Measurements from ENCODE around the gene CLMP.
"Not testable (repeated sequence)": the region's sequence is repeated elsewhere in the genome, so short reads cannot be mapped to it uniquely, and the experiment has no call there.

CLMP gene

DNA sequence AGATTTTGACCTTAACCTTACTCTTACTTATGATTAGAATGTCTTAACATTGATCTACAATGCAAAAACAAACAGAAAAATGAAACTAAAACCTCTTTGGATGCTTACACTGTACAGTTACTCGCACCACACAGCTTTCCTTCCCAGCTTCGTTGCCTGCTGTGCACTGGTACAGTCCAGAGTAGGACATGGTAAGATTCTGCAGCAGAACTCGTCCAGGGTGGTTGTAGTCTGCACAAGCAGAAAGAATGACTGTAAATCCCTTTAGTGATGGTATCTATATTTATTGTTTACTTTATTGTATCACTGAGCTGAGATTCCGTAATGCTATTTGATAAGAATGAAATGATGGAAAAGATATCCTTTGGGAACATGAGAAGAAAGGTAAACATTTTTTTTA lies 112.1 kb downstream of the CLMP start:
- no peak for DNase-seq (ENCODE audit: low read depth)

DNA sequence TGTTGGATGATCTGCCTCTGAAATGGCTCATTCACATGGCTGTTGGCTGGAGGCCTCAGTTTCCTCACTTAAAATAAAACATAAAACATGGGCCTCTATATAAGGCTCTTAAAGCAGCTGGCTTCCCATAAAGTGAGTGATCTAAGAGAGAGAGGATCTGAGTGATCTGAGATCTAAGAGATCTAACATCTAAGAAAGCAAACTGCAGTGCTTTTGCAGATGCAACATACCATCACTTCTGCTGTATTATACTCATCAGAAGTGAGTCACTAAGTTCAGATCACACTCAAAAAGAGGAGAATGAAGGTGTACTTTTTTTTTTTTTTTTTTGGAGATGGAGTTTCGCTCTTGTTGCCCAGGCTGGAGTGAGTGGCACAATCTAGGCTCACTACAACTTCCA lies 115.0 kb downstream of the CLMP start:
- DNase-seq (ENCODE audit: low read depth), result no peak

DNA sequence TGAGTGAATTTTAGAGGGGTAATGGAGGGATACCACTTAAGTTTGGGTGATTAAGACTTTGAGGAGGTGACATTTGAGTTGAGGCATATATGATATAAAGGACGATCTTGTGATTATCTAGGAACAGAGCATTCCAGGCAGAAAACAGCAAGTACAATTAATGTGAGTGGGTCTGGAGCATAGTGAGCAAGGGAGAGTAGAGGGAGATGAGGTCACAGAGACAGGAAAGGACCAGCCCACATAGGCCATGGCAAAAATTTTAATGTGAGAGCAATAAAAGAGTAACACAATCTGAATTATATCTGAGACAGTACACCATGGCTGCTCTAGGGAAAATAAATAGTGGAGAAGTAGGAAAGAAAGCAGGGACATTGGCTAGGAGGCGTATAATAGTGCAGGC lies 118.6 kb downstream of the CLMP start:
- DNase-seq (ENCODE audit: low read depth), result no peak

DNA sequence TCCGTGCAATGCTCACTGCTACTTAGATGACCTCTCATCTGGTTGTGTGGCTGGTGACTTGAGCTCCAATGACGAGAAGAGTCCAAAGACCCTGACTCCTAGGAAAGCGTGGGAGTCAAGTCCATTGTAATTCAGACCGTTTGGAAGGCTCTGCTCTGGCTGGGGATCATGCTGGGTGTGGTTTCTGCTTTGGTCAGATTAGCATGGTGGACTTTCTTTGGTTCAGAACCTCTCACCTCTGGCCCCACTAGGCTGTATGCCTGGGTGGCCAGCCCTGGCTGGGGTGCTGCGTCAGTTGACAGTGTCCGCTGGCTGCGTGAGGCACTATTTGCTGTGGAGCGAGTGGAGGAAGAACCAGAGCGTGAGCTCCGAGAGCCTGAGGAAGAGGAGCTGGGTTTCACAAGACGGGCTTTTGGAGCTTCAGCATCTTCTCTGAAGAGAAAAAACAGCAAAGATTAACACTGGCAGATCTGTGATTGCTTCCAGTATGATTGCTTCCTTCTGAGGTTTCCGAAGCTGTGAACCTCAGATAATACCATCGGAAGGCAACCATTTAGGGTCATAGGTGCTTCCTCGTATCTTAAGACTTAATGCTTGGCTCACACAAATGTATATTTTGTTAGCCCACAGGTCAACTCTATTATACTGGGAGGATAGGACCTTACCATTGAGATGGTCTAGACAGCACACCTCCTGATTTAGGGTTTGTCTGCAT lies 121.5 kb downstream of the CLMP start:
- DNase-seq (ENCODE audit: low read depth), result no peak

DNA sequence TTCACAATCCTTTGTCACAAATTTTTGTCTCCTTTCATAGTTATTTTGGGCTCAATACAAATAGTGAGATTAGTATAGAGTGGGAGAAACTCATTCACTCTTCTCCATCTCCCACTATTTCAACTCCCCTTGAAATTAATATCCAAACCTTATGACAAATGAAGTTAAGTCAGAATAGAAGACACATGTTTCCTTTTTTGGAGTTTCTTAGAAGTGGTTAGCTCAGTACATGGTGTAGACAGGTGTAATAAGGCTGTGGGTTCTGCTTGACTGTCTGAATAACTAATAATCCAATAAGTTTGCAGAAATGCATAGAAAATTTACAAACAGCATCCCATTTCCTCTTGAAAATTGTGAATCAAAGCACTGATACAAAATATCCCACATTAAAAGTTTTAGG lies 122.3 kb downstream of the CLMP start:
- DNase-seq (ENCODE audit: low read depth), result no peak

DNA sequence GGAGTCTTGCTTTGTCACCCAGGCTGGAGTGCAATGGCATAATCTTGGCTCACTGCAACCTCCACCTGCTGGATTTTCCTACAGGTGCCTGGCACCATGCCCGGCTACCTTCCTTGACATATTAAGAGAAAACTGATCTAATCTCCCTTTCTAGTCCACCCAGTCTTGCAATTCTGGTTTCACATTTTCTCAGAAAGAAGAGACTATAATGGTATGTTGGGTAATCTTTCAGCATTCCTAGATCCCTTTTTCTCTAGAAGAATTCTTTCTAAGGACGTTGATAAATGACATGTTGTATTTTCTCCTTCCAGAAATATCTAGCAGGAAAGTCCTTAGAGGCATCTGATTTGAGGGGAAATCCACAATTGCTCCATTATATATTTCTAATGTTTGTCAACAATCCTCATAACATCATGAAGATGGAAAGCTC lies 122.7 kb downstream of the CLMP start:
- no peak for DNase-seq (ENCODE audit: low read depth)

DNA sequence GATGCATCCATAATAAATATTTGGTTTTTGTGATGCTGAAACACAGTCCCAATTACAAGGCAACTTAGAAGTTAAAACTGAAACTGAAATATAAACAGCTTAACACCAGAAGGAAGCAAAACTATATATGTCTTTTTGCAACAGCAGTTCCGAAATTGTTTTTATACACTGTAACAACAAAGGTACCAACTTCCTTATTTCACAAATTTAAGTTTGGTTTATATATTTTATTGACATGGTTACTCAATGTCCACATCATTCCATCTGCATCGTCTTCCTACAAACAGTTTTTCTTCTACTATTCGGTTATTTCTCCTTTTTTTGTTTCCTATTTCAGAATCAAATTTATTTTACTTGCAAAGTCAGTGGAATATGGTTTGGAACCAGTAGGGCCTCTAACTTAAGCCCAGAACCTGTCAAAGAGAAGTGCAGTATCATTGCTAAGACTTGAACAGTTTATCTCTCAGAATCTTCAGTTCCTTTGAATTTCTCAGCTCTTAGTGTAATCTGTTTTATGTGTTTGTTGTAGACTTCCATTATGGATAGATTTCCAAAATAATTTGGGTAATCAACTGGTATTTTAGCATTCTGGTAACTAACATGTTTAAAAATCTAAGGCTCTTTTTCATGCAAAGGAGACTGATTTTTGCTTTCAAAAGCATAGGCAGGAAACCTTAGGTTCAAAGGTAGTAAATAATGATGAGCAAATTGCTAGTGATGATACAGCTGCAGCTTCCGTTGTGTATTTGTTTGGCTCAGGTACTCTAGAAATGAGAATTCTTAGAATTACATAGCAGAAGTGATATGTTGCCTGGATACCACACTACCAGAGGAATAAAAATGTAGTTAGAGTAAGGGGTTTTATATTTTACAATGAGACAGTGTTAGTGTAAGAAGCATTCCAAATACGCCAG lies 124.9 kb downstream of the CLMP start:
- no peak for DNase-seq (ENCODE audit: low read depth)

DNA sequence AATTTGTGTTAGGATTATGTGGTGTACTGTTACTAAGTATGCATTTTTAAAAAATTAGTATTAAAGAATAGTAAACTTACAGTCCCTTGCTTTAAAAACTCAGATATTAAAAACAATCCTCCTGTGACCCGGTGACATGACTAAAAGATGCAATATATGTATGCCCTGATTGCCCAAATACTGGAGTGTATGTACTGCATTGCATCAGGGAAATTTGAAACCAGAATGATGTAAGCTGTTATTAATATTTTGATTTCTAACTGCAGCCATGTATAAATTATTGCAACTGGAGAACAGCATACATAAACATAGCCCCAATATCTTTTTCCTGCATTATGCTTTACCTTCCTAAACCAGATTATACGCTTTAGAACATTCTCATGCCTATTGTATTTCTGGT lies 129.4 kb downstream of the CLMP start:
- no peak for DNase-seq (ENCODE audit: low read depth)

DNA sequence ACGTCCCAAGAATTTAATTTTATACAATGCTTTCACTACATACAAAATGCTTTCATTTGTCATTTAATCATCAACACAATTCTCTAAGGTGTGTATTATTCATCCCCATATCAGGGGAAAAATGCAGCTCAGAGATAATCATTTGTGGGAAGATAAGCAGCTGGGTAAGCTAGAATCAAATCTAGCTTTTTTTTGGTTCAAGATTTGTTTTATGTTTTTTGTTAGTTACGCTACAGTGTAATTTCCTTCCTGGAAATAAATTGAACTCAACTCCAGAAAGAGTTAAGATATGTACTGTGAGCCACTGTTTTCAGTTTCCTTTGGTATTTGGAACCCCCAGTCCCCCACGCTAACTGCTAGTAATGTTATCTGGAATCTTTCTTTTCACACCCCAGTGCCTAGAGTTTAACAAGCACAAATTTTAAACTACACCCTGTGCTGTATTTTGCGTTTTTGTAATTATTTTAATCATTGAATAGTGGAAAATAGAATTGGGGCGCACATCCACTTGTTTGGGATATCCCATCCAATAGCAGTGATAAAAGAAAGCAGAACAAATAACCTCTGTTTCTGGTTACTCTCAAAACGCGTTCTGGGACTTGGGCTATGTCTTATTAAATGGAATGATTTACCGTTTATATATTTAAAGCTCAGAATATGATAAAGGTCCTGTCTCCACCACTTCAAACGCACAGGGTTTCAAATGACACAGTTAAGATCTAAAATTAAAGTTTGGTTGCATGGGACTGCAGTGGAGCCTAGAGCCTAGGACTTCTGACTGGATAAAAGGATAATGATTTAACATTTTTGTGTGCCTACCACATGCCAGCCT lies 131.0 kb downstream of the CLMP start:
- DNase-seq (ENCODE audit: low read depth), result no peak

DNA sequence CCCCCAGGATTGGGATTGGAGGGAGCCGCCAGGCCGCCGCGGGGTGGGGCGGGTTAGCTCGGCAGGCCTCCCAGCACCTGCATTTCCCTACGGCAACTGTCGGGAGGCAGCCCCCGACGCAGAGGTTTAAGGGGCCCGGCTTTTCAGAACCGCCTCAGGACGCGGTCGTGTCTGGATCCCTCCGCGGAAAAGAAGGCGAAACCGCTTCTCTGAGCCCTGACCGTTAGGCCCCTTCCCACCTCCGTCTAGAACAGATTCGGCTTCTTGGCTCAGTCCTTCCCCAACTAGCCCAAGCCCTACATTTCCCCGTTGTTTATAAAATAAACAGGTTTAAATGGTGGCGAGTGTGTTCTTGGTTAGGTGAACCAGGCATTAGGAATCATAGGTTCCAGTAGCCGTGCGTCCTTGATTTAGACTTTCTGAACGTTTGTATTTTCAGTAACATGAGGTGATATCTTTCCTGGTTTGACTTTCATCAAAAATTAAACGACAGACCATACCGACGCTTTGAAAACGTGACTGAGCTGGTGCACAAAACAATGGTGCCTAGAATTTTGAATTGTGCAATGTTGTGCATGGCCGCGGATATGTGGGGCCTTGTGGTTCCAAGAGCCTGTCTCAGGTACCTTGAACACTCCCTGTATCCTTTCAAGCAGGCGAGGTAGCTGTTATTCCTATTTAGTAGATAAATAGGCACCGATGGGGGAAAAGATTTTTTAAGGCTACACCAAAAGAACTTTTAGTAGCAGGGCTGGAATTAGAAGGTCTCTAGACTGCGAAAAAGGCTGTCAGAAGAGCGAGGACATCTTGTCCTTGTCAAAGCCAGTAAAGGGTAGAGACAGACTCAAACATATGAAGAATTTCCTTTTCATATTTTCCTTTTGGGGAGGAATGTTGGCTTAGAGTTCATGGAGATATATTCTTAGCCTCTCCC lies 131.9 kb downstream of the CLMP start:
- no peak for DNase-seq (ENCODE audit: low read depth)

DNA sequence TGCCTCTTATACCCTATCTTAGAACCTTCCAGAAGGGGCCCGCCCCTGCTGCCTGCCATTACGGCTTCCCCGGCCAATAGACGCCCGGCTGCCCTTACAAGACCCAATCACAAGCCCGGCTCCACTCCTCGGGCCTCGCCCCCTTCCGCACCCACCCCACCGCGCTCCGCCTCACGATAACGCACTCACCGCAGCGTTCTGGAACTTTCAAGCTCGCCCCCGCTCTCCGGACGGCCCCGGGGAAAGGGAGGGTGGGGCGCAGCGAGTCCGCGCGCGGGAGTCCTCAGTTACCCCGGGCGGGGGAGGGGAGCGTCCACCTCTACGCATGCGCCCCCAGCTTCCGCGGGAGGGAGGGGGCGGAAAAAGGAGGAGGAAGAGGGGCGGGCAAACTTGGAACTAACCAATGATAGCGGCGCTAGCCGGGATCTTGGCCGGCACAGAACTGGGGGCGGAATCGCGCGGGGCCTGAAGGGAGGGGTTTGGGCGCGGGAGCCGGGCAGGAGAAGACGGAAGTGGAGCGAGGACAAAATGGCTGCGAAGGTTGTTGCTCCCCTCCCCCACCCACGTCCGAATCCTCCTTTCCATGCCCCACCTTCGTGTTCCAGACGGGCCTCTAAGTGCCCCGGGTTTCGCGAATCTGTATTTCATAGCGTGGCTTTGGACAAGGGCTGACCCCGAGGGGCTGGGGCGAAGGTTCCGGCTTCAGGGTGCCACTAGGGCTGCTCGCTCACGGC lies 132.7 kb downstream of the CLMP start:
- peak; percentile 100 for DNase-seq (ENCODE audit: low read depth)

DNA sequence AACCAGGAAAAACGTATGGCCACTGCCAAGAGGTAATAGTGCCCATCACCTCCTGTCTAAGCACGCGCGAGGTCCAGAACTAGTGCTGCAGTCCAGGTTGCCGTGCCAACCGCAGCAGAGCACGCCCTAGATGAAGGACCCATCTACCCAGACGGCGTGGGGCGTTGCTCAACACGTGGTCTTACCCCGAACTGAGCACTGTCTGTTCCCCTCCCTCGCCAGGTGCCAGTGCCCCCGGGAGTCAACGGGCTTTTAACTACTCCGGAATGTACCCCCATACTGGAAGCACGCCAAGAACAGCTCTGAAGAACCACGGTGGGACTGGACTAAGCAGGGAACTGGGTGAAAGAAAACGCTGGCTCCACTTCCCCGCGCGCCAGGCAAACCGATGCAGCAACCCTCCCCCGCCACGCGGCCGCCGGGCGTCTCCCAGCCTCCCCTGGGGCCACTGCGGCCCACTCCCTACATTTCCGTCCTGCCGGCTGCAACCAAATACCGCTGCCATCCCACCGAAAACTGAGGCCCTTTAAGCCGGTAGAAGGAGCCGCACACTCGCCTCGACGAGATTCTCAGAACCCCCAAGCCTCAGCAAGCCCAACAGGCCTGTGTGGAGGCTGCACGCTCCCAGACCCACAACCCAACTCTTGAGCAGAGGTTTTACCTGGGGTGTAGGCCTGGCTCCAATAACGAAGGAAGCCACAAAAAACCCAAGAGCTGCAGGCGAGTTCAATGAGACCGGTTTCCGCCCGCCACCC lies 133.5 kb downstream of the CLMP start, which contains the start of gene HSPA8:
HSPA8 (minus strand) TSS at position 734 of the 755 bp plus-strand sequence. CDS start 812 bp downstream, outside the sequence.
- peak; percentile 61 for DNase-seq (ENCODE audit: low read depth)

DNA sequence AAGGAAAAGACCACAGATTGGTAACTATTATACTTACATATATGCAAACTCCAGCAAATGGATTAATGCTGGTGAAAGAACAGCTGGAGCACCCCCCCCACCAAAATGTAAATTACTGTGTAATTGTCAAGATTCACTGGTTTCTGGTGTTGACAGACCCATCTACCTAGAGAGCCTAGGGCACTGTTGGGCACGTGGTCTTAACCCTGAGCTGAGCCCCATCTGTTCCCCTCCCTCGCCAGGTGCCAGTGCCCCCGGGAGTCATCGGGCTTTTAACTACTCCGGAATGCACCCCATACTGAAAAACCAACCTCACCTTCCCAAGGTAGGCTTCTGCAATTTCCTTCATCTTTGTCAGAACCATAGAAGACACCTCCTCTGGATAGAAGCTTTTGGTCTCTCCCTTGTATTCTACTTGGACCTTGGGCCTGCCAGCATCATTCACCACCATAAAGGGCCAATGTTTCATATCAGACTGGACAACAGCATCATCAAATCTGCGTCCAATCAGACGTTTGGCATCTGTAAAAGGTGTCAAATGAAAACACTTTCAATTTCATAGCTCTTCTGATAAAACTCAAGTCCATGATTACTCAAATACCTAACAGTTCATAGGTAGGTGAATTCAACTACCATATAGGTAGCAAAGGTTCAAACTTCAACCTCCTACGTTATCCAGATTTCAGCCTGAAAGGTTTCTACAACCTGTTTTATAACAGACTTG lies 134.6 kb downstream of the CLMP start:
- no peak for DNase-seq (ENCODE audit: low read depth)

DNA sequence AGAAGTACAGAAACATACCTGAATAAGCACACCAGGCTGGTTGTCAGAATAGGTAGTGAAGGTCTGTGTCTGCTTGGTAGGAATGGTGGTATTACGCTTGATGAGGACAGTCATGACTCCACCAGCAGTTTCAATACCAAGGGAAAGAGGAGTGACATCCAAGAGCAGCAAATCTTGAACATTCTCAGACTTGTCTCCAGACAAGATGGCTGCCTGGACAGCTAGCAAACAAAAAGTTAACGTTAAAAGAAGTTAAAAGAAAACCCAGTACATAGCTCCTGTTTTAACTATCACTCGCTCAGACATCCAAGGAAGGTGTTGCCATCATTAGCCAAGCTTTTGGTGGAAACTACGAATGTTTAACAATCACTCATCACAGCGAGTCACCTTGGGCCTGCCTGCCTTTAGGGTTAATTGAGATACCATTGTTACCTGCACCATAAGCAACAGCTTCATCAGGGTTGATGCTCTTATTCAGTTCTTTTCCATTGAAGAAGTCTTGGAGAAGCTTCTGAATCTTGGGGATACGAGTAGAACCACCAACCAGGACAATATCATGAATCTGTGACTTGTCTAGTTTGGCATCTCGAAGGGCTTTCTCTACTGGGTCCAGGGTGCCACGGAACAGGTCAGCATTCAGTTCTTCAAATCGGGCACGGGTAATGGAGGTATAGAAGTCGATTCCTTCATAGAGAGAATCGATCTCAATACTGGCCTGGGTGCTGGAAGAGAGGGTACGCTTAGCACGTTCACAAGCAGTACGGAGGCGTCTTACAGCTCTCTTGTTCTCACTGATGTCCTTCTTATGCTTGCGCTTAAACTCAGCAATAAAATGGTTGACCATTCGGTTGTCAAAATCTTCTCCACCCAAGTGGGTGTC lies 135.8 kb downstream of the CLMP start:
- DNase-seq (ENCODE audit: low read depth), result not testable (repeated sequence)

DNA sequence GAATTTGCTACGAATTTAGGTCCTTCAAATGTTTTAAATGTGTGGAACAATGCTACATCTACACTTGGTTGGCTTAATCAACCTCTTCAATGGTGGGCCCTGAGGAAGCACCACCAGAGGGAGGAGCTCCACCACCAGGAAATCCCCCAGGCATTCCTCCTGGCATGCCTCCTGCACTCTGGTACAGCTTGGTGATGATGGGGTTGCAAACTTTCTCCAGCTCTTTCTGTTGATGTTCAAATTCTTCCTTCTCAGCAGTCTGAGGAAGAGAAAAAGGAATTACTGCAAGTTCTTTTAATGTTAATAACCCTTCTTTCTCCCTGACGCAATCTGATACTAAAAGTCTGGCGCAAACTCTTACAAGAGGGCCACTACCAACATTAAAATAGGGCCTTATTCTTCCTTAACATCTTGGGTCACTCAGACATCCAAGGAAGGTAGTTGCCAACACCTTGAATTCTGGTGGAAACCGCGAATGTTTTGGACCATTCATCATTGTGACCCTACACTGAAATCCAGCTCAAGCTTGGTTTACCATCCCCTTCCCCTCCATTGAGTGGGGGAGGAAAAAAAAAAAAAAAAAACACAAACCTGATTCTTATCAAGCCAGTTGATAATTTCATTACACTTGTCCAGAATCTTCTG lies 137.3 kb downstream of the CLMP start:
- DNase-seq (ENCODE audit: low read depth), result no peak

DNA sequence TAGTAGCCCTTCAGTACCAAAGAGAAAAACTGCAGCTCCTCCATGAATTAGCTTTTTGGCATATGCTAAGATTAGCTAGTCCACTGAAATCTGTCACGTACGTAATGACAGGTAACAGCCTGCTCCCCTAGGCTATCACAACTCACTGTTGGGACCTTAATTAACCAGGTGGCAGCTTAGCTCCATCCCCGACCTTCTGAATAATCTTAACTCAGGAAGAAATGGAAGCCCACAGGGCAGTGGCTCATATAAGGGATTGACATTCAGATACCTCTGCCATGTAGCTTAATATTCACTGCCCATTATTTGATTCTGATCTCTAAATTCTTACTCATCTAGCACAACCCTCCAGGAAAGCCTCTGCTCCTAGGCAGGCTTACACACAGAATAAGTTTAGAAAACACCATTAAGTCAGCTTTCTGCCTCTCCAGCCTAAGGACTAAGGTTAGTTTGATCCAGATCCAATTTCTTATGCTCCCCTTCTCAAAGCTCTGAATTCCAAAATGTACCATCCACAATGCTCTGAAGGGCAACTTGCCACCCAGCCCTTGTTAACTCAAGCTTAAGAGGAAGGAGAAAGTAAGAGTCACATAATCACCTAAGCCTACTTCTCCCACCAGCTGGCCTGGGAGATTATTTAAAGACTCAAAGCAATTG lies 138.1 kb downstream of the CLMP start:
- no peak for DNase-seq (ENCODE audit: low read depth)
